Tibial nerve (tissue), 4 donors: ENCODE results near the gene FADS2. TPM values are rescaled to one million over a fixed set of nuclear protein-coding genes. Genes with fewer than 3 reads are reported as not detected.

ENCODE experiments used
- DNase-seq, 2 donors: peaks; one replicate each; pipeline ENCODE4 v3.0.0-alpha.2; 2019; ENCODE audit warnings: low spot score in 2 of 2
- H3K27ac ChIP-seq, 4 donors: fragments of 200-600 bp; sonication (generic) in 3 of 4; one replicate each; pipeline ENCODE4 v1.5.1; 2017 to 2019; ENCODE audit warnings: mild to moderate bottlenecking in 1 of 4
- H3K27me3 ChIP-seq, 2 donors: fragments of 200-600 bp; sonication (generic) in 1 of 2; one replicate each; pipeline versions ENCODE4 v1.5.1 to v1.6.0; 2017 to 2019
- H3K36me3 ChIP-seq, 3 donors: fragments of 200-600 bp; sonication (generic); one replicate each; pipeline ENCODE4 v1.5.1; 2018 to 2019
- H3K4me1 ChIP-seq, 4 donors: fragments of 200-600 bp; sonication (generic) in 3 of 4; one replicate each; pipeline ENCODE4 v1.5.1; 2017 to 2019
- H3K4me3 ChIP-seq, 4 donors: fragments of 200-600 bp; sonication (generic) in 3 of 4; one replicate each; pipeline ENCODE4 v1.5.1; 2017 to 2019; ENCODE audit warnings: mild to moderate bottlenecking in 1 of 4, moderate library complexity in 1 of 4
- H3K9me3 ChIP-seq, 4 donors: fragments of 200-600 bp; sonication (generic) in 3 of 4; one replicate each; pipeline ENCODE4 v1.5.1; 2017 to 2019
- CTCF ChIP-seq, 5 experiments: fragments of 200-600 bp in 3 of 5; fragments of 450-650 bp in 2 of 5; sonication (generic) in 3 of 5; IDR thresholded peaks; one replicate each; pipeline ENCODE4 v1.5.1; 2016 to 2019; ENCODE audit warnings: antibody characterized with exemption in 5 of 5, mild to moderate bottlenecking in 3 of 5, moderate library complexity in 2 of 5
- EP300 ChIP-seq, 2 donors: sonication (generic); formaldehyde crosslinking; IDR thresholded peaks; one replicate each; pipeline ENCODE4 v1.6.1; 2017; ENCODE audit warnings: antibody characterized with exemption in 2 of 2, mild to moderate bottlenecking in 1 of 2
- POLR2A ChIP-seq, 2 donors: fragments of 450-650 bp; IDR thresholded peaks; one replicate each; pipeline ENCODE4 v1.6.1; 2017; ENCODE audit warnings: antibody characterized with exemption in 2 of 2, mild to moderate bottlenecking in 2 of 2, moderate library complexity in 2 of 2
- WGBS, 2 donors: methylation state at CpG; one replicate each; pipeline ENCODE4 v1.1.5; 2018; 5-methylcytosine and 5-hydroxymethylcytosine counted together
- total RNA-seq, 4 donors: library from RNA; depleted of rRNA; stranded (reverse); fragments of >200 nt; gene quantifications; one replicate each; pipeline ENCODE4 v1.1.0, GENCODE V29; 2016

FADS2 gene
- total RNA-seq: 10 to 100 TPM; 17.4 to 59.2 (median 32.7) TPM

- WGBS, 2 donors: 1% methylated on average over 62 to 67 of the region's 83 CpGs
- Histone ChIP-seq H3K4me1 (peaks cover 0 to 61% (median 26%) of the 10 kb centered on the region in 4 donors), H3K4me3 (peak within 1 kb of the TSS; percentile 37 to 72 (median 61)), H3K27me3 (no peaks in the 10 kb centered on the region), H3K36me3 (no peaks in the 10 kb centered on the region), H3K9me3 (no peaks in the 10 kb centered on the region), H3K27ac (peak within 1 kb of the TSS; percentile 46 to 90 (median 82))
- TF ChIP-seq EP300 (IDR thresholded peaks at IDR 0.05): peak in 1 of 2 donors; percentile 72
- peak in 1 of 2 donors; percentile 49 for TF ChIP-seq POLR2A (IDR thresholded peaks at IDR 0.05)
- TF ChIP-seq CTCF (IDR thresholded peaks at IDR 0.05): peak in 2 of 5 experiments; percentile 30 to 33
- DNase-seq: peak; percentile 78 to 83
These were observed at the start of gene FADS2 for GRCh38 chr11:61827571-61828378. TSS of gene FADS2 (plus strand) at chr11:61828300. CDS start at chr11:61828391, 91 bp downstream.

DNA sequence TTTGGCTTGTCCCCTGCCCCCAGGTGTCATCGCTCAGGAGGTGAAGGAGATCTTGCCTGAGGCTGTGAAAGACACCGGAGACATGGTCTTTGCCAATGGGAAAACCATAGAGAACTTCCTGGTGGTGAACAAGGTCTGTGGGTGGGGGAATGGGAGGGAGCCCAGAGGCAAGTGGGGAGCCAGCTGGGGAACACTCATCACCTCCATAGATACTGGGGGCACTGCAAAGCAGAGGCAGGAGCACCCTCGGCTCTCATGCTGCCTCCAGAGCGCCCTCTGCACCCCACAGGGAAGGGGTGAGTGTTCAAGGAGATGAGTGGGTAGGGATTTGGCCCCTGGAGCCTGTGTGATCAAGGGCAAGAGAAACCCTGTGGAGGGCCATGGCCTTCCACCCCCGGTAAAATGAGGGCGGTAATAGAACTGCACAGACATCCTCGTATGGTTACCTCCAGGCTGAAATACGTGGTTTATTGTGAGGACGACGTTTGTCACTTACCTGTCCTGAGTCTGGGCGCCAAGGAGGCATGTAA, 49.7 kb upstream of the FADS2 start:
- no peaks in the 10 kb centered on the region for H3K27me3 ChIP-seq
- peaks cover 0 to 19% (median 5%) of the 10 kb centered on the region in 4 donors for H3K4me1 ChIP-seq
- DNase-seq: no peak
- H3K27ac ChIP-seq: no peak overlapping the region
- no peaks in the 10 kb centered on the region for H3K9me3 ChIP-seq
- H3K4me3 ChIP-seq: no peak overlapping the region
- H3K36me3 ChIP-seq: peaks cover 0 to 49% (median 0%) of the 10 kb centered on the region in 3 donors
- 89% methylated on average over 9 to 11 of the region's 11 CpGs for WGBS, 2 donors
- TF ChIP-seq EP300 (IDR thresholded peaks at IDR 0.05) (no peak), CTCF (IDR thresholded peaks at IDR 0.05) (no peak), POLR2A (IDR thresholded peaks at IDR 0.05) (no peak)

- H3K9me3 ChIP-seq: no peaks in the 10 kb centered on the region
- no peak overlapping the region for H3K4me3 ChIP-seq
- no peak overlapping the region for H3K27ac ChIP-seq
- DNase-seq: no peak
- no peaks in the 10 kb centered on the region for H3K27me3 ChIP-seq
- peaks cover 0 to 19% (median 5%) of the 10 kb centered on the region in 4 donors for H3K4me1 ChIP-seq
- WGBS, 2 donors: 91 to 96% methylated on average over 19 to 21 of the region's 24 CpGs
- no peak for TF ChIP-seq CTCF (IDR thresholded peaks at IDR 0.05)
- no peak for TF ChIP-seq POLR2A (IDR thresholded peaks at IDR 0.05)
- no peak for TF ChIP-seq EP300 (IDR thresholded peaks at IDR 0.05)
- peaks cover 0 to 56% (median 0%) of the 10 kb centered on the region in 3 donors for H3K36me3 ChIP-seq
These were observed 49.0 kb upstream of the FADS2 start for GRCh38 chr11:61778920-61779650.

DNA sequence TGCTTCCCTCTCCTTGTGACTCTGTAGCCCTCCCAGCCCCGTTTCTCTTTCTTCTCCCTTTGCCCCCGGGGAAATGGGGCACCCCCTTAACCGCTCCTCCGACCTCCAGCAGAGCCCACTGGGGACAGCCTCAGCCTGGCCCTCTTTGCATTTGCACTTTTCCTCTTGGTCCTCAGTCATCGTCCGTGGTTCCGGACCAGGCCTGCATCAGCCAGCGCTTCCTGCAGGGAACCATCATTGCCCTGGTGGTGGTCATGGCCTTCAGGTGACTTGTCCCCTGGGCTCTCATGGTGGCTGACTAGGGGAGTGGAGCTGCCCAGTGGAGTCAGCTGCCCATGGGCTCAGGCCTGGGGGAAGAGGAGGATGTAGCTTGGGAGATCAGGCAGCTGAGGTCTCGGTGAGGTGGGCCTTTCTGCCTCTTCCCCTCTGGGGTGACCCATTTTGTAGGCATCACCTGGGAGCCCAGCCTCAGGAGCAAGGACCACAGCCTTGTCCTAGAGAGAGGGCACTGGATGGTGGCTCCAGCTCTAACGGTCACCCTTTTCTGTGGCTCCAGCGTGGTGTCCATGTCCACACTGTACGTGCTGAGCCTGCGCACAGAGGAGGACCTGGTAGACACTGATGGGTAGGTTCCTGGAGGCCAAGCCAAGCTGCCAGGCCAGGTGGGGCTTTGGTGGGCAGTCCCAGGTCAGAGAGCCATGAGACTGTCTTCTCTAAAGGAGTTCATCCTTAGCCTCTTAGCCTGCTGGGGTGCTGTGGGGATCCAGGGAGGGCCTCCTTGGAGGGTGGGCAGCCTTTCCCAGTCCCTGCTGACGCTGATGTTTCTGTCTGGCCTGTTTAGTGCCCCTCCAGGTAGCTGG, 48.2 kb upstream of the FADS2 start:
- Histone ChIP-seq H3K9me3 (no peaks in the 10 kb centered on the region), H3K27ac (no peak overlapping the region), H3K4me1 (peaks cover 0 to 19% (median 5%) of the 10 kb centered on the region in 4 donors), H3K4me3 (no peak overlapping the region), H3K36me3 (peaks cover 0 to 64% (median 0%) of the 10 kb centered on the region in 3 donors), H3K27me3 (no peaks in the 10 kb centered on the region)
- no peak for DNase-seq
- TF ChIP-seq CTCF (IDR thresholded peaks at IDR 0.05) (no peak), EP300 (IDR thresholded peaks at IDR 0.05) (no peak), POLR2A (IDR thresholded peaks at IDR 0.05) (no peak)
- 92 to 93% methylated on average over 13 to 14 of the region's 14 CpGs for WGBS, 2 donors
